Measurements from ENCODE around the gene CNTN1.

GRCh38 chr12:40646911-40647310, 45.3 kb upstream of the CNTN1 start:
- TF ChIP-seq NANOG (IDR thresholded peaks at IDR 0.05; ENCODE audit: insufficient read depth, low read depth, low read length, poor library complexity, severe bottlenecking) = no peak
- TF ChIP-seq BRCA1 (IDR thresholded peaks at IDR 0.05; ENCODE audit: low read depth, low read length) = no peak

All from H1 (cell line).